GM08714 (cell line): ENCODE results near the gene TSBP1.
"Not testable (repeated sequence)": the region's sequence is repeated elsewhere in the genome, so short reads cannot be mapped to it uniquely, and the experiment has no call there.

ENCODE experiments used
- H3K4me3 ChIP-seq: fragments of 200-500 bp; sonication (Bioruptor generic); 2 replicates; pipeline ENCODE4 v1.5.1; 2014; ENCODE audit warnings: mild to moderate bottlenecking, low read length, inconsistent platforms
- ZNF274 ChIP-seq: IDR thresholded peaks from 2 replicates; pipeline ENCODE4 v1.6.1; 2012; ENCODE audit warnings: mild to moderate bottlenecking, low read depth, low read length

The TSBP1 gene

DNA sequence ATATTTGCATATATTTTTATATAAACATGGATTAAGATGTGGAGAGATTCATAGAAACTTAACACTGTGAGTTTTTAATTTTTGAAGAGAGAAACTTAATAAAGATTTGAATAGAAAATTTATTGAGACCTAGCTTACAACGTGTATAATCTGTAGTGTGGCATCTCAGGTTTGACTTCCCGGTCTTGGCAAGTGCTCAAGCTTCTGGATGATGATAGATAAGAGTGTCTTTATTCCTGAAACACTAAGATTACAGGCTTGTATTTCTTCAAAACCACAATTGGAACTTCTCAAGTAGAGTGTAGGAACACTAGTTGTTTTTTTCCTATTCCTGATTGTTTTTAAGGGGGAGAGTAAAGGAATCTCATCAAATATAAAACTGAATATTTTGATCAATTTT lies 83.3 kb downstream of the TSBP1 start:
- no peak for TF ChIP-seq ZNF274
- no peak overlapping the region for H3K4me3 ChIP-seq

DNA sequence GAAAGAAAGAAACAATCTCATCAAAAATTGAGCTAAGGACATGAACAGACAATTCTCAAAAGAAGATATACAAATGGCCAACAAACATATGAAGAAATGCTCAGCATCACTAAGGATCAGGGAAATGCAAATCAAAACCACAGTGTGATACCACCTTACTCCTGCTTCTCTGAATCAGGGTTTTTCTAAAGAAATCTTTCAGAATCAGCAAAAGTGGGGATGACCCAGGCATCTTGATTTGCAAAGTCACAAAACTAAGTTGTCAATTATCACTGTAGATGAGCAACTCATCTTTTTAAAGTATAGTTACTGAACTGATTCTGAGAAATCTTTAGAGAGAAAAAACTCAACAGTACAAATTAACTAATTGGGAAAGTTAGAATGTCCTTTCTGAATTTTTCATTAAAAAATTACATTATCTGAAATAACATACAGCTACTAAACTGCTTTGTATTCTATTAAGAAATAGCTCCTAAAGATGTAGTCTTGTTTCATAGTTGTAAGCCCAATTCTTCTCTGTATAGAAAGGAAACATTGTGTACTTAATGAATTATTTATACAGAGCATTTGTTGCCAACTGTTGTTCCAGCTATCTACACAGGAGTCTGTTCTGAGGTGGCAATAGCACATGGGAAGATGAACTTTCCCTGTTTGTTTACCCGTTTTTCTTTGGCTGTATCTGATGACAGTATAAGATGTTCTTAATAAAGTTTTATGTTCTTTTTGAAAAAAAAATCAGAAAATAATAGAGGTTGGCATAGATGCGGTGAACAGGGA lies 97.7 kb downstream of the TSBP1 start:
- H3K4me3 ChIP-seq = not testable (repeated sequence)

DNA sequence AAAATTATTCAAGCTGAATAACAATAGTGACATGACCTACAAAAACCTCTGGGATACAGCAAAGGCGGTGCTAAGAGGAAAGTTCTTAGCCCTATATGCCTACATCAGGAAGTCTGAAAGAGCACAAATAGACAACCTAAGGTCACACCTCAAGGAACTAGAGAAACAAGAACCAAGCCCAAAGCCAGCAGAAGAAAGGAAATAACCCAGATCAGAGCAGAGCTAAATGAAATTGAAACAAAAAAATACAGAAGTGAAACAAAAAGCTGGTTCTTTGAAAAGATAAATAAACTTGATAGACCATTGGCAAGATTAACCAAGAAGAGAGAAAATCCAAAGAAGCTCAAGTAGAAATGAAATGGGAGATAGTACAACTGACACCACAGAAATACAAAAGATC lies 100.3 kb downstream of the TSBP1 start:
- TF ChIP-seq ZNF274 = no peak
- H3K4me3 ChIP-seq = no peak overlapping the region

DNA sequence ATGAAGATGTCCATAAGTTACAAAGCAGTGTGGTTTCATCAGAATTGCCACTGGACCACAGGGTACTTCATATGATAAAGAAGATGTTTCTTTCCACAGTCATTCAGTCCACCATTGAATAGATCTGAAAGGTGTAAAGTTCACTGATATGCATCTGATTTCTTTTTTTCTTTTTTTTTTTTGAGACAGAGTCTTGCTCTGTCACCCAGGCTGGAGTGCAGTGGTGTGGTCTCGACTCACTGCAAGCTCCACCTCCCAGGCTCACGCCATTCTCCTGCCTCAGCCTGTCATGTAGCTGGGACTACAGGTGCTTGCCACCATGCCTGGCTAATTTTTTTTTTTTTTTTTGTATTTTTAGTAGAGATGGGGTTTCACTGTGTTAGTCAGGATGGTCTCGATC lies 103.2 kb downstream of the TSBP1 start:
- not testable (repeated sequence) for H3K4me3 ChIP-seq

DNA sequence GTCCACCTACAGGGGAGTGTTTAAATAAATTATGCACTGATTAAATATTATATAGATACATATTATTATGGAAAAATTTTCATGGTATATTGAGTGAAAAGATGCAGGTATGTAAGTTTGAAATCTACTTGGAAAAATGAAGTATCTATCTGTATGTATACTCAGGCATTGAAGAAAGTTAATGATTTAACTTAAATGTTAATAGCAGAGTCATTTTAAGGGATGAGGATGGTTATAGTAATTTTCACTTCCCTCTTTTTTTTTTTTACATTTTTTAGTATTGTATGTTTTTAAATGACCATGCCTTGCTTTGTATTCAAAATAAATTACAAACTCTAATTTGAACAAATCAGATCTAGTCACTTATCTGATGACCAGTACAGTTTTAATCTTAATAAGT lies 104.7 kb downstream of the TSBP1 start:
- no peak for TF ChIP-seq ZNF274
- H3K4me3 ChIP-seq = no peak overlapping the region

DNA sequence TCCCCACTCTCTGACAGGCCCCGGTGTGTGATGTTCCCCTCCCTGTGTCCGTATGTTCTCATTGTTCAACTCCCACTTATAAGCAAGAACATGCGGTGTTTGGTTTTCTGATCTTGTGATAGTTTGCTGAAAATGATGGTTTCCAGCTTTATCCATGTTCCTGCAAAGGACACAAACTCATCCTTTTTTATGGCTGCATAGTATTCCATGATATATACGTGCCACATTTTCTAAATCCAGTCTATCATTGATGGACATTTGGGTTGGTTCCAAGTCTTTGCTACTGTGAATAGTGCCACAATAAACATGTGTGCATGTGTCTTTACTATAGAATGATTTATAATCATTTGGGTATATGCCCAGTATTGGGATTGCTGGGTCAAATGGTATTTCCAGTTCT lies 114.4 kb downstream of the TSBP1 start:
- not testable (repeated sequence) for H3K4me3 ChIP-seq

DNA sequence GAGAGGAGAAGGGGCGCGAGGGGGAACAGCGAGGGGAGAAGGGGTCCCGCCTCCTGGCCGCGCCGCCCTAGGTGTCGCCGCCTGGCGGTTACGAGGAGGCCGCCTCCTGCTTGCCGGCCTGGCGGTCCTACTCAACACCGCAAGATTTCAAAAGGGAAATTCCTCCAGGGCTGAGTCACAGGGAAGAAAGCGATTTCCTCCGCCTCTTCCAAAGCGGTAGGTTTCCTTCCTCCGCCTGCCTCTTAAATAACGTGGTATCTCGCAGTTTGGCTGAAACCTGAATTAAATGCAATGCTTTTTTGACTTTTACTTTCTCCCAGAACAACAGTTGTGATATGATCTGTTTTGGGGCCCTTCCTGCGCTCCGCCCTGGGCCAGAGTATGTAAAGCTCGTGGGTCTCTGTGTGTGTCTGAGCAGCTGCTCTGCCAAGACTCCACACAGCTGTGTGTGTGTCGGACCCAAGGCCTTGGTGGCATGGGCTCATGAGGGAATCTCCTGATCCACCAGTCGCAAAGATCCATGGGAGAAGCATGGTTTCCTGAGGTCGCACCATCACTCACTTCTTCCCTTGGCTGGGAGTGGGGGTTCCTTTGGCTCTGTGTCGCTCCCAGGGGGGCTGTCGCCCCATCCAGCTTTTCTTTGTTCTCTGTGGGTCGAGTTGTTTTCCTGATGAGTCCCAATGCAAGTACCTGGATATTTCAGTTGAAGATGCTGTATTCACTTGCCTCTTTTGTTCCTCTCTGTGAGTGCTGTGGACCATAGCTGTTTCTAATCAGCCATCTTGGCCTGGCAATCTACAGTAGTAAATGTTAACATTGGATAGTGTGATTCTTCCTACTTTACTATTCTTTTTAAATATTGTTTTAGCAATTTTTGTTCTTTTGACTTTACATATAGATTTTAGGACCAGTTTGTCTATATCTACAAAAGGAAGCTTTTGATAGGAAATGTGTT lies 116.2 kb downstream of the TSBP1 start:
- no peak overlapping the region; the same call in 1 of the 2 replicates for H3K4me3 ChIP-seq
- no peak for TF ChIP-seq ZNF274

DNA sequence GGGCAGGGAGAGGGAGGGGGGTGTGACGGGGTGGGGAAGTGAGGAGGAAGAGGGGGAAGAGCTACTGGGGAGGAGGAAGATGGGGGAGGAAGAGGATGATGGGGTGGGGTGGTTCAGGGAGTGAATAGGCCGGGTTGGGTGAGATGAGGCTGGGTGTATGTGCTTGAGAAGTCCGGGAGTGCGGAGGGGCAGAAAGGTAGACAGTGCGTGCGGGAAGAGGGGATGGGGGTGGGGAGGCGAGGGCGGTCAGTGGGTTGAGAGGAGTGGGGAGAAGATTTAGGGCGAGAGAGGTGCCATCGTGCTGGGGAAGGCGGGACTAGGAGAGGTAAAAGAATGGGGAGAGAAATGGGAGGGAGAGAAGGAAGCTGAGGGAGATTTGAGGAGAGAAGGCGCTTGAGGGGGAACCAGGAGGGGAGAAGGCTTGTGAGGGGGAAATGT lies 116.9 kb downstream of the TSBP1 start:
- no peak for TF ChIP-seq ZNF274
- H3K4me3 ChIP-seq = no peak overlapping the region

DNA sequence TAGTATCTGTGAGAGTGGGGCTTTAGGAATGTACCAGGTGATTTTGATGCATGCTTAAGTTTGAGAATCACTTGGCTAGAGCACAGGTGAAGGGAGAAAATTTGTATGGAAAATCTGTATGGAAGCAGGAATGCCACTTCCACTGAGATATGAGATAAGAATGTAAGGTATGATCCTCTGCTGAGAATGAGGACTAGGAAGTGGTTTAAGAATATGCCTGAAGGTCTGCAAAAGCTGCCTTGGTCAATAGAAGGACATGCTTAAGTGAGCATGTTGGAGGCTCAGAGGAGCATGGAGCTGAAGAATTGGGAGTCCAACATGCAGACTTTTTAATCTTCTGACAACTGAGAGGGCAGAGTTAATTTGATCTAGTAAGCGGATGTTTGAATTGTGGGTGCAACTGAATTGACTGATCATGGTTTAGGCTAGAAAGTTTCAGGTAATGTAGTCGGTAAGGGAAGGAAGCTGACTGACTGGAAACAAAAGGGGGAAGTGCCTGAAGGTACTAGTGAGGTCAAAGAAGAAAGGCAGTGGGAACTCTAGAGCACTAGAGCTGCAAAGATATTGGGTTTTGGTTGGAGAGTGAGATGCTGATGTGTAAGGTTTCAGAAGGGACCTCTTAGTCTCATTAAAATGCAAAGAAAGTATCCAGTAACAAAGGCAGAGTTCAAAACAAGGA lies 119.2 kb downstream of the TSBP1 start:
- no peak for TF ChIP-seq ZNF274
- H3K4me3 ChIP-seq = no peak overlapping the region

DNA sequence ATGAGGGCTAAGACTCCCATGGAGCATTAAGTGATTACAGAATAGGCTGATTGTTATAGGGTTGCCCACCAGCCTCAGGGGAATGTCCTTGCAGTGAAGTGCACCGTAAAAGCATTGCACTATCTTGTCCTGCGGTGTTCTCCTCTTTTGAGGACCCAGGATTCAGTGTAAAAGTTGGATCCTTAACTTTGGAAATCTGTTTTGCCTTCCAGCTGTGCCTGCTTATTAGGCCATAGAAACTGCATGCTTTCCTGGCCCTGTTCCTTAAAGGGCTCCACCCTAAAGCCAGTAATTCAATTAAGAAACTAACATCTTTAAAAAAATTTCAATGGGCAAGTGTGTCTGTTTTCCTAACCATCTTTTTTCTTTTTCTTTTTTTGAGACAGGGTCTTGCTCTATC lies 122.4 kb downstream of the TSBP1 start:
- TF ChIP-seq ZNF274 = no peak
- no peak overlapping the region for H3K4me3 ChIP-seq

DNA sequence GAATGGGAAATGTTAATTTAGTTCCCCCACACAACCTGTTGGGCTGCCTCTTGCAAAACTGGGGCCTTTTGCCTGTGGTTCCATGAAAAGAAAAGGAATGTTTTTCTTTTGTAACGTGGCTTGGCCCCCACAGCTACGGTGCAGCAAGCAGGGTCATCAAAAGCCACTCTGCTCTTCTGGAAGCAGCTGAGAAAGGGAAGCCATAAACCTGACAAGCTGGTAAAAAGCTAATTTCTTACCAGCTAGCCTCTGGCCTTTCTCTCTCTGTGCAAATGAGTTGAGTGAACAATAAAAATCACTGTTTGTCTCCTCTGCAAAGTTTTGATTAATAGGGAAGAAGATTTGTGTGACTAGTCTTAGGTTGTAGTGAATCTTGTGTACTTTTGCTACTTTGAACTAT lies 124.3 kb downstream of the TSBP1 start:
- H3K4me3 ChIP-seq = no peak overlapping the region
- no peak for TF ChIP-seq ZNF274

DNA sequence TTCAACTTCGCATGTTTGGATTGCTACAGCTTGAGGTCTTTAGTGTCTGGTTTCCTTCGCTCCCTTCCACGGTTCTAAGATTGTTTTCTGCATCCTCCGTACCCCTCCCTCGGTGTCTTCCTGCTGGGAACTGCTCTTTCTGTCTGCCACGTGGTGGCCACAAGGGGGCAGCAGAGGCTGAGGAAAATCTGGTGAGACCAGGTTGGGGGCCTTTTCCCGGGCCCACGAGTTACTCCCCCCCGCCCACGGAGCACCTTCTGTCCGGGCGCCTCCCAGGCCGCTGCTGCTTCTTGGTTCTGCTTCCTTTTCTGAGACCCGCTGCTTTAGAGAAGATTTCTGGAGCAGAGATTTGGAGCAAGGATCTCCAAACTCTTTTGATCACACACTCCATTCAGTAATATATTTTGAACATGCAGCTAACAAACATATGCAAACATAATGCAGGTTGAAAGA lies 126.7 kb downstream of the TSBP1 start:
- no peak overlapping the region for H3K4me3 ChIP-seq
- TF ChIP-seq ZNF274 = no peak

DNA sequence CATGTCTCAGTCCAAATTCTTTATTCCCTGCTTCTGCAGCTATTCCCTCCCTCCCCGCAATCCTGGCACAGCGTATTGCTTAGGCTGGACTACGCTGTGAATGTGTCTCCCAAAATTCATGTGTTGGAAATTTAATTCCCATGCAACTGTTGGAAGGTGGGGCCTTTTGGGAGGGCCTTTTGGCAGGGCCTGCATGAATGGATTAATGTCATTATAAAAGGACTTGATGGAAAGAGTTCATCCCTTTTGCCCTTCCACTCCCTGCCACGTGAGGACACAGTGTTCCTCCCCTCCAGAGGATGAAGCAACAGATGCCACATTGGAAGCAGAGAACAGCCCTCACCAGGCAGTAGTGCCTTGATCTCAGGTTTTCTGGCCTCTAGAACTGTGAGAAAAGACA lies 127.4 kb downstream of the TSBP1 start:
- TF ChIP-seq ZNF274 = no peak
- H3K4me3 ChIP-seq = no peak overlapping the region
